HuH-7.5 (cell line): ENCODE measurements around the gene MET.
"Not testable (repeated sequence)": the region's sequence is repeated elsewhere in the genome, so short reads cannot be mapped to it uniquely, and the experiment has no call there.

Experiments
- DNase-seq: peaks from one replicate; pipeline ENCODE4 v3.0.0; 2011; ENCODE audit warnings: low spot score

MET gene

GRCh38 chr7:116671681-116672595 is at the start of gene MET:
TSS of gene MET (plus strand) at chr7:116672196. CDS start at chr7:116699085, 26,889 bp downstream.
- DNase-seq: peak; percentile 86

- DNase-seq: no peak
These were observed 45.1 kb upstream of the MET start for GRCh38 chr7:116626886-116627285.

- no peak for DNase-seq
These were observed 42.9 kb upstream of the MET start for GRCh38 chr7:116629051-116629463.

- no peak for DNase-seq
These were observed 41.6 kb upstream of the MET start for GRCh38 chr7:116630357-116630756.

GRCh38 chr7:116630932-116631671 is 40.9 kb upstream of the MET start:
- DNase-seq: no peak

GRCh38 chr7:116631676-116632075 is 40.3 kb upstream of the MET start:
- DNase-seq: no peak

- DNase-seq: no peak
These were observed 39.6 kb upstream of the MET start for GRCh38 chr7:116632384-116632783.

GRCh38 chr7:116633131-116633988 is 38.6 kb upstream of the MET start:
- no peak for DNase-seq

GRCh38 chr7:116636997-116637396 is 35.0 kb upstream of the MET start:
- no peak for DNase-seq

GRCh38 chr7:116638592-116638991 is 33.4 kb upstream of the MET start:
- DNase-seq: not testable (repeated sequence)

GRCh38 chr7:116641551-116642153 is 30.3 kb upstream of the MET start:
- no peak for DNase-seq

GRCh38 chr7:116643148-116643547 is 28.8 kb upstream of the MET start:
- not testable (repeated sequence) for DNase-seq

GRCh38 chr7:116644628-116645027 is 27.4 kb upstream of the MET start:
- DNase-seq: no peak

- DNase-seq: no peak
These were observed 24.7 kb upstream of the MET start for GRCh38 chr7:116647290-116647689.

- no peak for DNase-seq
These were observed 24.1 kb upstream of the MET start for GRCh38 chr7:116647861-116648260.

- no peak for DNase-seq
These were observed 21.6 kb upstream of the MET start for GRCh38 chr7:116650436-116650835.

- DNase-seq: no peak
These were observed 19.2 kb upstream of the MET start for GRCh38 chr7:116652793-116653192.

- DNase-seq: no peak
These were observed 18.8 kb upstream of the MET start for GRCh38 chr7:116653204-116653603.

- DNase-seq: no peak
These were observed 18.4 kb upstream of the MET start for GRCh38 chr7:116653646-116654045.

- not testable (repeated sequence) for DNase-seq
These were observed 12.7 kb upstream of the MET start for GRCh38 chr7:116659248-116659647.

- DNase-seq: no peak
These were observed 10.1 kb upstream of the MET start for GRCh38 chr7:116661865-116662264.

GRCh38 chr7:116663744-116664143 is 8.3 kb upstream of the MET start:
- no peak for DNase-seq
